ENCODE measurements around the gene OPN1LW.

The OPN1LW gene

GRCh38 chrX:154116426-154117211 lies 27.4 kb upstream of the OPN1LW start:
- Histone ChIP-seq H3K9ac (ENCODE audit: low read length) (no peak overlapping the region), H3K27me3 (ENCODE audit: control insufficient read depth, insufficient read depth, low read length) (no peaks in the 10 kb centered on the region), H3K36me3 (ENCODE audit: control insufficient read depth, low read depth, low read length) (no peaks in the 10 kb centered on the region), H3K27ac (ENCODE audit: low read length) (no peak overlapping the region), H3K9me3 (ENCODE audit: control insufficient read depth, low read depth, low read length) (peaks cover 12% of the 10 kb centered on the region), H3K4me3 (ENCODE audit: low read length) (no peak overlapping the region), H3K4me1 (ENCODE audit: control insufficient read depth, low read depth, low read length) (no peaks in the 10 kb centered on the region)

GRCh38 chrX:154117566-154117965 lies 26.5 kb upstream of the OPN1LW start:
- Histone ChIP-seq H3K4me1 (ENCODE audit: control insufficient read depth, low read depth, low read length) (no peaks in the 10 kb centered on the region), H3K9ac (ENCODE audit: low read length) (no peak overlapping the region), H3K36me3 (ENCODE audit: control insufficient read depth, low read depth, low read length) (no peaks in the 10 kb centered on the region), H3K9me3 (ENCODE audit: control insufficient read depth, low read depth, low read length) (peaks cover 9% of the 10 kb centered on the region), H3K4me3 (ENCODE audit: low read length) (no peak overlapping the region), H3K27ac (ENCODE audit: low read length) (no peak overlapping the region), H3K27me3 (ENCODE audit: control insufficient read depth, insufficient read depth, low read length) (no peaks in the 10 kb centered on the region)

- H3K36me3 ChIP-seq (ENCODE audit: control insufficient read depth, low read depth, low read length): no peaks in the 10 kb centered on the region
- no peak overlapping the region for H3K9ac ChIP-seq (ENCODE audit: low read length)
- H3K27me3 ChIP-seq (ENCODE audit: control insufficient read depth, insufficient read depth, low read length): no peaks in the 10 kb centered on the region
- H3K4me1 ChIP-seq (ENCODE audit: control insufficient read depth, low read depth, low read length): no peaks in the 10 kb centered on the region
- H3K4me3 ChIP-seq (ENCODE audit: low read length): no peak overlapping the region
- no peak overlapping the region for H3K27ac ChIP-seq (ENCODE audit: low read length)
- H3K9me3 ChIP-seq (ENCODE audit: control insufficient read depth, low read depth, low read length): peaks cover 9% of the 10 kb centered on the region
Measured at GRCh38 chrX:154120567-154120966, 23.5 kb upstream of the OPN1LW start.

- Histone ChIP-seq H3K9me3 (ENCODE audit: control insufficient read depth, low read depth, low read length) (peaks cover 12% of the 10 kb centered on the region), H3K27ac (ENCODE audit: low read length) (no peak overlapping the region), H3K36me3 (ENCODE audit: control insufficient read depth, low read depth, low read length) (no peaks in the 10 kb centered on the region), H3K27me3 (ENCODE audit: control insufficient read depth, insufficient read depth, low read length) (no peaks in the 10 kb centered on the region), H3K9ac (ENCODE audit: low read length) (no peak overlapping the region), H3K4me1 (ENCODE audit: control insufficient read depth, low read depth, low read length) (no peaks in the 10 kb centered on the region), H3K4me3 (ENCODE audit: low read length) (no peak overlapping the region)
Measured at GRCh38 chrX:154121207-154121606, 22.8 kb upstream of the OPN1LW start.

- H3K4me1 ChIP-seq (ENCODE audit: control insufficient read depth, low read depth, low read length): no peaks in the 10 kb centered on the region
- peaks cover 15% of the 10 kb centered on the region for H3K9me3 ChIP-seq (ENCODE audit: control insufficient read depth, low read depth, low read length)
- no peak overlapping the region for H3K9ac ChIP-seq (ENCODE audit: low read length)
- no peaks in the 10 kb centered on the region for H3K27me3 ChIP-seq (ENCODE audit: control insufficient read depth, insufficient read depth, low read length)
- H3K36me3 ChIP-seq (ENCODE audit: control insufficient read depth, low read depth, low read length): no peaks in the 10 kb centered on the region
- H3K4me3 ChIP-seq (ENCODE audit: low read length): no peak overlapping the region
- H3K27ac ChIP-seq (ENCODE audit: low read length): no peak overlapping the region
Measured at GRCh38 chrX:154121961-154122360, 22.1 kb upstream of the OPN1LW start.

- Histone ChIP-seq H3K27me3 (ENCODE audit: control insufficient read depth, insufficient read depth, low read length) (no peaks in the 10 kb centered on the region), H3K36me3 (ENCODE audit: control insufficient read depth, low read depth, low read length) (no peaks in the 10 kb centered on the region), H3K9me3 (ENCODE audit: control insufficient read depth, low read depth, low read length) (peaks cover 10% of the 10 kb centered on the region), H3K9ac (ENCODE audit: low read length) (no peak overlapping the region), H3K27ac (ENCODE audit: low read length) (no peak overlapping the region), H3K4me1 (ENCODE audit: control insufficient read depth, low read depth, low read length) (no peaks in the 10 kb centered on the region), H3K4me3 (ENCODE audit: low read length) (no peak overlapping the region)
Measured at GRCh38 chrX:154123241-154124219, 20.5 kb upstream of the OPN1LW start.

- H3K27ac ChIP-seq (ENCODE audit: low read length): no peak overlapping the region
- no peak overlapping the region for H3K9ac ChIP-seq (ENCODE audit: low read length)
- H3K4me3 ChIP-seq (ENCODE audit: low read length): no peak overlapping the region
- peaks cover 10% of the 10 kb centered on the region for H3K9me3 ChIP-seq (ENCODE audit: control insufficient read depth, low read depth, low read length)
- H3K4me1 ChIP-seq (ENCODE audit: control insufficient read depth, low read depth, low read length): no peaks in the 10 kb centered on the region
- no peaks in the 10 kb centered on the region for H3K36me3 ChIP-seq (ENCODE audit: control insufficient read depth, low read depth, low read length)
- no peaks in the 10 kb centered on the region for H3K27me3 ChIP-seq (ENCODE audit: control insufficient read depth, insufficient read depth, low read length)
Measured at GRCh38 chrX:154125391-154126040, 18.5 kb upstream of the OPN1LW start.

GRCh38 chrX:154126101-154126500 lies 17.9 kb upstream of the OPN1LW start:
- Histone ChIP-seq H3K9me3 (ENCODE audit: control insufficient read depth, low read depth, low read length) (peaks cover 9% of the 10 kb centered on the region), H3K4me1 (ENCODE audit: control insufficient read depth, low read depth, low read length) (no peaks in the 10 kb centered on the region), H3K36me3 (ENCODE audit: control insufficient read depth, low read depth, low read length) (no peaks in the 10 kb centered on the region), H3K27ac (ENCODE audit: low read length) (no peak overlapping the region), H3K27me3 (ENCODE audit: control insufficient read depth, insufficient read depth, low read length) (no peaks in the 10 kb centered on the region), H3K4me3 (ENCODE audit: low read length) (no peak overlapping the region), H3K9ac (ENCODE audit: low read length) (no peak overlapping the region)

- Histone ChIP-seq H3K36me3 (ENCODE audit: control insufficient read depth, low read depth, low read length) (no peaks in the 10 kb centered on the region), H3K9ac (ENCODE audit: low read length) (no peak overlapping the region), H3K9me3 (ENCODE audit: control insufficient read depth, low read depth, low read length) (peaks cover 7% of the 10 kb centered on the region), H3K27me3 (ENCODE audit: control insufficient read depth, insufficient read depth, low read length) (peaks cover 7% of the 10 kb centered on the region), H3K27ac (ENCODE audit: low read length) (no peak overlapping the region), H3K4me3 (ENCODE audit: low read length) (no peak overlapping the region), H3K4me1 (ENCODE audit: control insufficient read depth, low read depth, low read length) (no peaks in the 10 kb centered on the region)
Measured at GRCh38 chrX:154131955-154132354, 12.1 kb upstream of the OPN1LW start.

GRCh38 chrX:154132366-154132765 lies 11.7 kb upstream of the OPN1LW start:
- Histone ChIP-seq H3K9ac (ENCODE audit: low read length) (no peak overlapping the region), H3K4me1 (ENCODE audit: control insufficient read depth, low read depth, low read length) (no peaks in the 10 kb centered on the region), H3K36me3 (ENCODE audit: control insufficient read depth, low read depth, low read length) (no peaks in the 10 kb centered on the region), H3K4me3 (ENCODE audit: low read length) (no peak overlapping the region), H3K27ac (ENCODE audit: low read length) (no peak overlapping the region), H3K27me3 (ENCODE audit: control insufficient read depth, insufficient read depth, low read length) (peaks cover 10% of the 10 kb centered on the region), H3K9me3 (ENCODE audit: control insufficient read depth, low read depth, low read length) (peaks cover 11% of the 10 kb centered on the region)

- Histone ChIP-seq H3K9ac (ENCODE audit: low read length) (no peak overlapping the region), H3K27ac (ENCODE audit: low read length) (no peak overlapping the region), H3K36me3 (ENCODE audit: control insufficient read depth, low read depth, low read length) (no peaks in the 10 kb centered on the region), H3K4me3 (ENCODE audit: low read length) (no peak overlapping the region), H3K27me3 (ENCODE audit: control insufficient read depth, insufficient read depth, low read length) (peaks cover 14% of the 10 kb centered on the region), H3K9me3 (ENCODE audit: control insufficient read depth, low read depth, low read length) (peaks cover 15% of the 10 kb centered on the region), H3K4me1 (ENCODE audit: control insufficient read depth, low read depth, low read length) (no peaks in the 10 kb centered on the region)
Measured at GRCh38 chrX:154135458-154136229, 8.4 kb upstream of the OPN1LW start.
